Activated CD4-positive, alpha-beta T cell treated with anti-CD3 and anti-CD28 coated beads, Interleukin-2, amount 50 U/mL, for 16 hours (primary cell): ENCODE results near the gene ZCCHC18.
"Not testable (repeated sequence)": the region's sequence is repeated elsewhere in the genome, so short reads cannot be mapped to it uniquely, and the experiment has no call there.

Experiments used
- DNase-seq: peaks from one replicate; pipeline ENCODE4 v3.0.0-alpha.2; 2020

ZCCHC18 gene

DNA sequence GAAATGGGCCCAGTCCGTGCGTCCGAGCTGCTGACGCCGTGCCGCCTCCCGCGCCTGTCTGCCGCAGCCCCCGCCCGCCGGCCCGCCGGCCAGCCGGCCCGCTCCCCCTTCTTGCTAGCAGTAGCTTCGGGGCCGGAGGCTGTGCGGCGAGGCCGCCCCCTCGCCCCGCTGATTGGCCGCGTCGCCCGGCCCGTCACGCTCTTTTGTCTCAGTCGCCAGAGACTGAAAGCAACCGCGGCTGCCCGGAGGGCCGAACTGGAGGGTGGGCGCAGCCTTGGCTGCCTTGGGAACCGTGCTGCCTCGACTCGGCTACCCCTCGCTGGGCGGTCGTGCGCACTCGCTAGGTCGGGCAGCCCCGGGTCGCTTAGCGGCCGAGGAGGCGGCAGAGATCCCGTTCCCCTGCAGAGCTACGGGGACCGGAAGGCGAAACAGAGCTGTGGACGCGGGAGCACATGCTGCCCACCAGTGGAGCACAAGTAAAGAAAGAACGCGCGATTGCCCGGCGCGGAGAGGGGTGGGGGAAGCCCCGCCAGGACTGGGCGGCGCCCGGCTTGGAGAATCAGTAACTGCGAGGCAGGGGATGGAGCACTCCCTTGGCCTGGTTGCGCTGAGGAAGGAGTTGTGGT, at the start of gene ZCCHC18:
Gene ZCCHC18, plus strand, starts transcription at position 198 of the 626 bp plus-strand sequence. CDS start 1,589 bp downstream, outside the sequence.
- peak; percentile 29 for DNase-seq

DNA sequence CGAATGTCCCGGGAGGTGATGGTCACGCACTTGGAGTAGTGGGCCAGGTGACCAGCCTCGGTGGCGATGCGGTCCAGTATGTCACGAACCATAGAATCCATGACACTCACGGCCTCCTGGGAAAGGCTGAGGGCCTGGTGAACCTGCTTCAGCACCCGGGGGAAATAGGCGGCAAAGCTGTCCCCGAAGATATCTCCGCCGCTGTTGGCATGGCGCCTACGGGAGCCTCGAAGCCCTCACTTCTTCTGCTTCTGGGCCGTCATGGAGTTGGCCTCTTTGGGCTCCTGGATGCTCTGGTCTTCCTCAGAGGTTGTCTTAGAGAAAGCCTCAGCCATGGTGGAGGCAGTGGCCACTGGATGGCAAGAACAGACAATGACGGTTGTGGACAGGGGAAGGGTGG, 49.7 kb upstream of the ZCCHC18 start:
- not testable (repeated sequence) for DNase-seq

DNA sequence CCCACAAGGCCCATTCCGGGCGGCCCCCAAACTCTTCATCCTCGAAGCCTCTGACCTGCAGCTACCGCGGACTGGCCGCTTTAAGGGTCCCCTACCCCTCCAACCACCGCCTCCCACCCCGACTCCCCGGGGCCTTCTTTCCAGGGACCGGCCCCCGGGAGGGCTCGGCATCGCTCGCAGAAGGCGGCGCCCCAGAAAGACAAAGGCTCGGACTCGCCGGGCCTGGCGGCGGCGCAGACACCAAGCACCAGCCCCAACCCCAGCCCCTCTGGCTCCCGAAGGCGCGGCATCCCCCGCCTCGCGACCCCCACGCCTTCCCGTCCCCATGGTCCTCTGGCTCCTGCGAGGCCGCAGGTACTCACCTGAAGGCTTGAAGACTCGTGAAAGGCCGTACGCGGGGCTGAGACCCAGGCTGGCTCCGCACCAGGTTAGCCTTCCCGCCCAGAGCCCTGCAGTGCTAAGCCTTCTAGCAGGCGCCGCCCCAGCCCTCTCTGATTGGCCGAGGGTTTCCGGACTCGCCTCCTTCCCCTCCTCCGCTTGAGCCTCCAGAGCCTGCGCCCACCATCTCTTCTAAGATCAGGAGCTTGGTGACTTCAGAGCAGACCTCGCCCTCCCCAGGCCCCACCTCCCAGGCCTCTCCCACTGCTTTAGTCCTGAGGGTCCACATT, 36.4 kb upstream of the ZCCHC18 start, which contains the start of gene TMSB15C:
Gene TMSB15C, minus strand, starts transcription at position 459 of the 668 bp plus-strand sequence.
- DNase-seq, result not testable (repeated sequence)

DNA sequence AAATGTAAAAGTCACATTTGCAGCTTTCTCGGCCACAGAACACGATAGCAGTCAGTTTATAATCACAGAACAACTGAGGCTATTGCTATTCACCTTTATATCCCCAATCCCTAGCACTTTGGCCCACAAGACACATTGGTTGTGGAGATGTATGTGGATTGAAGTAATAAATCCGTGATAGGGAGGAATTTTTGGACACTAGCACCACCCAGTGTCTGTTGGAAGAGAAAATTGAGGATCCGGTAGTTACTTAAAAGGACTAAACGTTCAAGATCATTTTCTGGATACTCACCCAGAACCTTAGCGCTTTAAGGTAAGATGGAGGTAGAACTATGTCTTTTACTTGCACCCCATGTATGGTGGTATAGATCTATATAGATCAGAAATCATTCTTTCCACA, 34.5 kb upstream of the ZCCHC18 start:
- DNase-seq, result not testable (repeated sequence)

DNA sequence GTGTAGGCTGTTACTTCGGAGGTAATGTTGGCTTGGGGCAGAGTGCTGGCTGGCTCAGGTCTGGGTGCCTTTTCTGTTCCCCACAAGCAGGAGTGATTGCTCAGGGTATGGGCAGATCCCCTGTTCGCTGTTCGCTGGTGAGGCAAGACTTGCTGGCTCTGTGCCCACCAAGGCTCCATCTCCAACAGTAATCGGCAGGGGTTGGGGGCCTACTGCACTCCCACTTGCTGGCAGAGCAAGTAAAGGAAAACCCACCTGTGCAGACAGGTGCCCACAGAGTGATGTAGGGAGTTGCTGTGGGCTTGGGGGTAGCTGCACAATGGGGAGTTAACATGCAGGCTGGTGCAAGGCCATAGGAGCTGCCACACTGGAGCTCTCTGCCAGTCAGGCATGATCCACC, 28.3 kb upstream of the ZCCHC18 start:
- no peak for DNase-seq

DNA sequence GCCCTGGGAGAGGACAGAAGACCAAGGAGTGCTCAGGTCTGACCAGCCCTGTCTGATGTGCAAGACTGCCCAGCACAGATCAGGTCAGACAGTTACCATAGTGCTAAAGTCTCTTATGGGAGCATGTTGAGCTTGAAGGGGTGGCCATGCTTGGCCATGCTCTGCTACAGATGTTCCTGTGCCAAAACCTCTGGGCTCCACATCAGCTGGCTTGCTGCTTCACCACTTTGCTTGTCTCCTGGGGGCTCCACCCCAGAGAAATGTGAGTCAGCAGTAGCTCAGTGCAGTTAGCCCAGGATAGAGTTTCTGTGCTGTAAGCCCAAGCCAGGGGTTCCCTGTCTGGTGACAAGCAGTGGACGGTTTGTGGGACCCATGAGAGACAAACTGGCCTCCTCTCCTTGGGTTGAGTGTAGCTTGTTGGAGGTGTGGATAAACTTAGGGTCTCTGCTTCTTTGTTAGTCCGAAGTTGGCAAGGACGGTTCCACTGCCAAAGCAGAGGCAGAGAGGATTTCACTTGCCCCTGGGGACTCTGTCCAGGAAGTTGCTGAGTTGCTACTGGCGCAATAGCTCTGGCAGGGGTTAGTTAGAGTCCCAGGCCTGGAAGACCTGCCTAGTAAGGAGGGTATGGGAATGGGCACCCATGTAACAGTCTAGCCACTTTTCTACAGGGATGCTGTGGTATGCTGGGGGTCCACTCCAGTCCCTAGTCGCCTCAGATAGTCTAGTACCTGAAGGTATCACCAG, 27.6 kb upstream of the ZCCHC18 start:
- no peak for DNase-seq

DNA sequence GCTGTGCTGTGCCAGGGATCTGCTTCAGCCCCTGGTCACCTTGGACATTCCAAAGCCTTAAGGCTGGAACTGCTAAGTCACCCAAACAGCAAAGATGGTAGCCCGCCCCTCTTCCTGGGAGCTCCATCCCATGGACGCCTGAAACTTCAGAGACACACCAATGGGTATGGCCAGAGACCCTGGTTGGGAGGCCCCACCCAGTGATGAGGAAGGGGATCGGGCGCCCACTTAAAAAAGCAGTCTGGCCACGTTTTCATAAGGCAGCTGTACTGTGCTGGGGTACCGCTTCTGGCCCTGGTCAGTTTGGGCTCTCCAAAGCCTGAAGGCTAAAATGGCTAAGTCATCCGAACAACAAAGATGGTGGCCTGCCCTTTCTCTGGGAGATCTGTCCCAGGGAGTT, 26.8 kb upstream of the ZCCHC18 start:
- DNase-seq, result no peak

DNA sequence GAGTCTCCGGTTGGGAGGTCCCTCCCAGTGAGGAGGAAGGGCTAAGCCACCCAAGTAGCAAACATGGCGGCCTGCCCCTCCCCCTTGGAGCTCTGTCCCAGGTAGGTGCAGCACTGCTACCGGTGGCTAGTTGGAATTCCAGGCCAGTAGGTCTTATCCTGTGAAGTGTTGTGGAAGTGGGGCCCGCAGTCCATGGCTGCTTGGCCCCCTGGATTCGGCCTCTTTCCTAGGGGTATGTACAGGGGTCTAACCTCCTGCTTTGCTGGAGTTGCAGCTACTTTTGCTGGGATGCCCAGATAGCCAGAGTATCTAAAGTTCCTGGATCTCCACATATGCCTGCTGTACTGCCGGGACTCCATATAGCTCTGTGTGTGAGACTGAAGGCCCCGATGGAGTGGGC, 26.4 kb upstream of the ZCCHC18 start:
- no peak for DNase-seq

DNA sequence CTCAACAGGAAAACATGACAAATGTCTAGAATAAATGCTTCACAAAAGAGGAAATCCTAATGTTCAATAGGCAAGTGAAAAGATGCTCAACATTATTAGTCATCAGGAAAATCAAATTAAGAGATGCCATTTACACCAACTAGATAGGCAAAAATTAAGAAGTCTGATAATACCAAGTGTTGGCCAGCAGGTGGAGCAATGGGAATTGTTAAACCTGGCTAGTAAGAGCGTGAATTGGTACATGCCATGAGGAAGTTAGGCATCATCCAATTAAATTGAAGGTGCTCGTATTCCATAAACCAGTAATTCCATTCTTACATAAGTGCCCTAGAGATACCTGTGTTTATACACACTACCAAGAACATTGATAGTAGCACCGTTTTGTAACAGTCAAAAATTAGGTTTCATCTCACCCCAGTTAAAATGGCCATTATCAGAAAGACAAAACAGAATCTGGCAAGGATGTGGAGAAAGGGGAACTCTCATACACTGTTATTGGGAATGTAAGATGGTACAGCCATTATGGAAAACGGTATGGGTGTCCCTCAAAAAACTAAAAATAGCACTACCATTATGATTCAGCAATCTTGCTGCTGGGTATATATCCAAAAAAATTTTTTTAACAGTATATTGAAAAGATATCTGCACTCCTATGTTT, 14.0 kb upstream of the ZCCHC18 start:
- peak; percentile 63 for DNase-seq

DNA sequence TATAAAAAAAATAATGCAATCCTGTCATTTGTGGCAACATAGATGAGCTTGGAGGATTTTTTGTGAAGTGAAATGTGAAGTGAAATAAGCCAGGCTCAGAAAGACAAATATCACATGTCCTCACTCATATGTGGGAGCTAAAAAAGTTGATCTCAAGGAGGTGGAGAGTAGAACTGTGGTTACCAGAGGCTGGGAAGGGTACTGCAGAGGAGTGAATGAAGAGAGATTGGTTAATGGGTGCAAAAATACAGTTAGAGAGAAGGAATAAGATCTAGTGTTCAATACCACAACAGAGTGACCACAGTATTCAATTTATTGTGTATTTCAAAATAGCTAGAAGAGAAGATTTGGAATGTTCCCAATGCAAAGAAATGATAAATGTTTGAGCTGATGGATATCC, 13.4 kb upstream of the ZCCHC18 start:
- DNase-seq, result no peak

DNA sequence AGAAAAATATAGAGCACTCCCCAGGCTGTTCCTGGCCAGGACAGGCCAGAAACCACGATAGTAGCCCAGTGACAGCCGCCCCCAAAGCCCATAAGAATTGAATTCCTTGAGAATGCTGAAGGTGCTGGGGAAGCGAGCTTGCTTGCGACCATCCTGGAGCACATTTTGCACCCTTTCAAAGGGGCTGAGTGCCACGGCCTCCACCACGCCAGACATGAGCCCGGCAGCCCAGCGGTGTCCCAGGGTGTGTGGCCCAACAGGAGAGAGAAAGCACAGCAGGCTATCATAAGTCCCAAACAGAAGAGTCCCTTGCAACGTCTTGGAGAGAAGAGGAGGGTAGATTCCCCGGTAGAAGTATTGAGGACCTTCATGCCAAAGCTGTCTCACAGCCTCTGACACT, 7.6 kb upstream of the ZCCHC18 start:
- no peak for DNase-seq

DNA sequence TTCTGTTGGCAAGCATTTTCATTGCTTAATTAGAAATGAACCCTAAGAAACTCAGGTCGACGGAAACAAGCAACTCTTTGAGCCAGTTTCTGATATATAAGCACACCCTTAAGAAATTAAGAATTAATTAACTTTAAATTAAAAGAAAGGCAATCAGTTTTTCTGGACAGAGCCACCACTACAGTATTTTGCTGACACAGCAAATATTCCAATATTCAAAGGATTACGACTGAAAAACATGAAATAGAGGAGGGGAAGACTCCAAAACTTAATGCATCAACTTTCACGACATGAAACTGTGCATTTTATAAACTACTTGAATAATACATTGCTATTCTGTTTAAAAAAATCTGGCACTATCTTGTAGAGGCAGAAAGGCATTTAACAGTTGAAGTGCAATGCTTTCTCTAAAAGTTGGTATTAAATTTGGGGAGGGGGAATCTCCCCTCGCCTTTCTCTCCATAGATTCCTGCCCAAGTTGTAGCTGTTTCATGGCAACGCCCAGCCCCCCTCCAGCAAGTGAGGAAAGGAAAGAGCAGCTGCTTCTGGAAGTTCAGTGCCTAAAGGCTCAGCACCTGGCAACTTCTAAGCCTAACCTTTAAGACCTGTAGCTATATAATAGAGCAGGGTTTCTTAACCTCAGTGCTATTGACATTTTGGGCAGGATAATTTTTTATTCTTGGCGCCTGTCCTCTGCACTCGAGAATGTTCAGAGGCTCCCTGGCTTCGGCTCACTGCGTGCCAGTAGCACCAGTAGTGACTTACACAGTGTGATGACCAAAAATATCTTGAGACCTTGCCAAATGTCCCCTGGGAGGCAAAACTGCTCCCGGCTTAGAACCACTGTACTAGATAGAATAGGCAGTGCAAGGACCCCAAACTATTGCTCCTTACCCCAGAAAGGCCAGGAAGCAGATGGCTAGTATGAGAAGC, 6.7 kb upstream of the ZCCHC18 start:
- no peak for DNase-seq

DNA sequence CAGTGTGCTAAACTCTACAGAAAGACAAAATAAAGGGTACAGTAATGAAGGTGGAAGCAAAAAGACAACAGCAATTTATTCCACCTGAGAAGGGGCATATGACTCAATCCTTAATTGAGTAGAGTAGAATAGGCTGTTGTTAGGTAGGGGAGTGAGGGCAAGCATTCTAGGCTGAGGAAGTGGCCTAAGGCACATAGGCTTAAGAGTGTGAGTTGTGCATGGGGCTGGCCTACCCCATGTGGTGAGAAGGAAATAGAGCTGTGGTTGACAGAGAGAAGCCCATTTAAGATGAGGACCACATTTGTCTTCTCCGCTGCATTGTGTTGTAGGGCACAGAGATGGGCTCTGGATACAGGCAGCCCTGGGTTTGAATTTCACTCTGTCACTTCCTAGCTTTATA, 3.4 kb upstream of the ZCCHC18 start:
- DNase-seq, result no peak

DNA sequence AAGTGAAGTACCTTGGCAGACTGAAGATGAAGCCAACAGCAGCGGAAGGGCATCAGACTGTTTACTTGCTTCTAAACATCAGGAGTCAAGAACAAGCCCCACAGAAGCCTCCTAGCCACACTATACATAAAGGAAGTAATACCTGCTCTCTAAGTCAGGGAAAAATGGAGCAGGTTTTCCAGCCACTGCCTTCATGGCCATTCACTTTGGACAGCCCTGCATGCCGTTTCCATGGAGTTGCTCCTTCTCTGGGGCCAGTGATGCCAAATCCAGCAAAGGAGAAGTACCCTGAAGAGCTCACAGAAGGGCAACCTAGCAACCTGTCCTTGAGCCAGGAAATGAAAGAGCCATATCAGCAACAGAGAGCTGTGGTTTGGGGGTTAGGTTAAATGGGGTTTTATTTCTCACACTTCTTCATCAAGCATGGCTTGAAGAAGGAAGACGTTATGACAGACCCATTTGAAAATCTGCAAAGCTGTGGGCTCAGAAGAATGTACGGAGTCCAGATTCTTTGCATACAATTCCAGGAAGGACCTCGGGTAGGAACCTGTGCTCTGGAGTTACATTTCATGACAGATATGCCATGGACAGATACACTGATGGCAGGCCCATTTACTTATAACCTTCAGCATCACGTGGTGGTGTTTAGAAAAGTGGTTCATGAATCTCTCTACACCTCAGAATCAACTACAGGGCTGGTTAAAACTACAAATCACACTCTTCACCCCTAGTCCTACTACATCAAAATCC, 1.7 kb upstream of the ZCCHC18 start:
- DNase-seq, result peak; percentile 30

DNA sequence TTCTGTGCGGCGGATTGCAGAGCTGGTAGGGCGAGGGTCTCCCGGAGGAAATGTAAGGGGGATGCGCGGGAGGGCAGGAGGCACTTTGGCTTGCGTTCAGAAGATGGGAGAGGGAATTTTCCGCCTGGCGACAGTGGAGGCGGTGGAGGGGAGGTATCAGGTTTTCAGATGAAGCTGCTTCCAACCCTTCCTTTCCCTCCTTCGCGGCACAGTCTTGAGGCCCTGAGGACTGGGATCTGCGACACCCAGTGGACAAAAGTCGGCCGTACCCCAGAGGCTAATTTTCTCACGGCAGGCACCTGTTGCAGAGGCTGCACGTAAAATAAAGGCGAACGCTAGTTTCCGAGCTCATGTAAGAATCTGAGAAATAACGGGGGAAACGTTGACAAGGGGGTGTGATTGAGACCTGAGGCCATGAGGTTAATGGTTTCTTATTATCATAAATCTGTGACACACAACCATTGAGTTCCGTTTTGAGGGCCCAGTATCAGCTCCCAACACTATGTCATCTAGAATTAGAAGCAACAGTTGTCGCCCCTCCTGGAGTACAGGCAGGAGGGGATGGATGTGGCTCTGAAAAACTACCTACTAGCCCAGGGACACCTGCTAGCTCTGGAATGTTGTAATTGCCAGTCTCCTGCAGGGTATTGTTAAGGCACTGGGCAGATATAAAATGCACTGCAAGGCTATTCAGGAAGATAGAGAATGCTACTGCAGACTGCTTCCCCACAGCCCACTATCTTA, 1.1 kb downstream of the ZCCHC18 start:
- peak; percentile 47 for DNase-seq

DNA sequence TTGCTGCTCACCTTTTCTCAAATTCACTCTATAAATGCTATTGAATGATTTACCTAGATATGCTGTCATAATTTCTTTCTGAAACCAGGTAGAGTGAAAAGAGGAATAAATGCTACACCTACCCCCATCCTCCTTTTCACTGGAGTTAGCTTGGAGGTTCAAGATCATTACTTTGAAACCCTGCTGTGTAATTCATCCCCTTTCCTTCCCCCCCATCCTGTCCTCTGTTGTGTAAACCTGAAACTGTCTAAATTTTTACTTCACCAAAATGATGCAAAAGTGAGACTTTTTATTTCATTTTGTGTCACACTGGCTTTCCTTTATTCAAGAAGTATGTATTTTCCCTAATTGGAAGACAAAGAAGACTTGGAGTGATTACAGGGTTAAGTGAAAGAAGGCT, 5.4 kb downstream of the ZCCHC18 start:
- peak; percentile 59 for DNase-seq

DNA sequence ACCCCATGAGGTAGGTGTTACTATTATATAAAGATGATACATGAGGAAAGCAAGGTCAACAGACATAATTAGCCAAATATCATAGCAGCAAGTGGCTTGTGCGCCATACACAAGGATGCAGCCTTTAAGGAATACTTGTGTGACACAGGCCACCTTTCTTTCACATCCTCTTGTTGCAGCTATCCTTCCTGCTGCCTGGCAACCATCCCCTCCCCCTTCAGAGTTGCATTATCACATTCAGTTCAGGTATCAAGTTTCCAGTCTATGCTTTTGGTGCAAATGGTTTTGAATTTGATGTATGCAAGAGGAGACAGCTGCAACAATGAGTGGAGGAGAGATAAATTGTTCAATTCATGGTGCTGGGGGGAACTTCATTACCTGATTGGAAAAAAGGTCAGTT, 6.4 kb downstream of the ZCCHC18 start:
- no peak for DNase-seq

DNA sequence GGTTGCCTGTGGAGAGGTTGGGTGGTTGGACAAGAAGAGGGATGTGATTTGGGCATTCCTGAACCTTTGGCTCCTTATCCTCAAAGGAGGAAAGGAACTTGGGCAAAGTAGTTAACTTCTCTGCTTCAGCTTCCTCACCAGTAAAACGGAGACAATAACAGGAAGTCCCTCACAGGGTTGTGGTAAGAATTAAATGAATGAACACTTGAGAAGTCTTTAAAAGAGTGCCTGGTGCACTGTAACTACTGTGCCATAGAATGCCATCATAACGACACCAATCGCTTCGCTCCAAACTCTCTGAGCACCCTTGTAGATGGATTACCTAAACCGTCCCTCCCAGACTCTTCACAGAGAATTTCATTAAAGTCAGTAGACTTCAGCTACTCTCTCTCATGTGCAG, 10.5 kb downstream of the ZCCHC18 start:
- peak; percentile 58 for DNase-seq

DNA sequence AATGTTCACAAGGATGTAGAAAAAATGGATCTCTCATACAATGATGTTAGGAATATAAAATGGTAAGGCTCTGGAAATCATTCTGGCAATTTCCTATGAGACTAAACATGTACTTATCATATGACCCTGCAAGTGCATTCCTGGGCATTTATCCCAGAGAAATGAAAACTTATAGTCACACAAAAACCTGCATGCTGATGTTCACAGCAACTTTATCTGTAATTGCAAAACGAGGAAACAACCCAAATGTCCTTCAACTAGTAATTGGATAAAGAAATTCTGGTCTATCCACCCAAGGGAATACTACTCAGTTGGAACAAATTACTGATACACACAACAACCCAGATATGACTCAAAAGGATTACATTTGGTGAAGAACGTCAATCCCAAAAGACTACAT, 14.5 kb downstream of the ZCCHC18 start:
- no peak for DNase-seq

DNA sequence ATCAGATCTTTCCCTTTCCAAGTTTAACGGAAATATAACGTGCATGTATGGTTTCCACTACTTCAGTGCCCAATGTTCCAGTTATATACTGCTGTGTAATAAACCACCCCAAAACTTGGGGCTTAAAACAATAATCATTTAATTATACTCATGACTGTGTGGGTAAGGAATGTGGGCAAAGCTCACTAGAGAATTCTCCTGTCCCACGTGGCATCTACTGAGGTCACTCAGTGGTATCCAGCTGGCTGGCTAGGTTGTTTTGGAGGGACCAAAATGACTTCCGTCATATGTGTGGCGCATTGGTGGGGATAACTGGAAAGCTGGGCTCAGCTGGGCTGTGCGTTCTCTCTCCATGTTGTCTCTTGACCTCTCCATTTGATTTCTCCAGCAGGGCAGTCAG, 18.5 kb downstream of the ZCCHC18 start:
- no peak for DNase-seq
